AG08395 (cell line): ENCODE measurements around the gene CDHR5.
"Not testable (repeated sequence)": the region's sequence is repeated elsewhere in the genome, so short reads cannot be mapped to it uniquely, and the experiment has no call there.

ENCODE experiments used
- DNase-seq: peaks from one replicate; pipeline ENCODE4 v3.0.0; 2012; ENCODE audit warnings: mixed read lengths, low spot score

Gene CDHR5

GRCh38 chr11:586376-587316 is 38.1 kb downstream of the CDHR5 start:
- no peak for DNase-seq

GRCh38 chr11:584287-584686 is 40.5 kb downstream of the CDHR5 start:
- DNase-seq: no peak

- DNase-seq: no peak
These were observed 43.0 kb downstream of the CDHR5 start for GRCh38 chr11:581752-582151.

GRCh38 chr11:581342-581741 is 43.4 kb downstream of the CDHR5 start:
- no peak for DNase-seq

- no peak for DNase-seq
These were observed 44.7 kb downstream of the CDHR5 start for GRCh38 chr11:579830-580601.

GRCh38 chr11:578276-579035 is 46.3 kb downstream of the CDHR5 start:
- no peak for DNase-seq

- DNase-seq: no peak
These were observed 47.2 kb downstream of the CDHR5 start for GRCh38 chr11:577611-577894.

- DNase-seq: no peak
These were observed 47.7 kb downstream of the CDHR5 start for GRCh38 chr11:576811-577610.

GRCh38 chr11:575996-576768 is 48.6 kb downstream of the CDHR5 start, which contains the start of gene PHRF1:
Gene PHRF1, plus strand, starts transcription at chr11:576470. Its CDS starts 5,043 bp downstream, at chr11:581513.
- DNase-seq: peak; percentile 99

GRCh38 chr11:575313-575995 is 49.3 kb downstream of the CDHR5 start:
- DNase-seq: peak; percentile 43

- no peak for DNase-seq
These were observed 50.0 kb downstream of the CDHR5 start for GRCh38 chr11:574632-575312.

GRCh38 chr11:574031-574570 is 50.7 kb downstream of the CDHR5 start:
- DNase-seq: not testable (repeated sequence)

- no peak for DNase-seq
These were observed 51.5 kb downstream of the CDHR5 start for GRCh38 chr11:573146-573759.

GRCh38 chr11:571802-572185 is 53.0 kb downstream of the CDHR5 start:
- no peak for DNase-seq

GRCh38 chr11:569158-569885 is 55.4 kb downstream of the CDHR5 start:
- no peak for DNase-seq

- DNase-seq: peak; percentile 98
These were observed 56.2 kb downstream of the CDHR5 start for GRCh38 chr11:568306-569157.

GRCh38 chr11:567629-568292 is 57.0 kb downstream of the CDHR5 start:
- DNase-seq: no peak
